Effector memory CD4-positive, alpha-beta T cell (primary cell): ENCODE results near the gene CLDN34.

Experiments
- DNase-seq, 3 donors: peaks; one replicate each; pipeline ENCODE4 v3.0.0-alpha.2; 2020
- H3K27ac ChIP-seq: 2 replicates; pipeline ENCODE4 v1.7.0; 2013; ENCODE audit warnings: mild to moderate bottlenecking, low read length, moderate library complexity; ENCODE audit not compliant: insufficient read depth, poor library complexity, severe bottlenecking
- H3K27me3 ChIP-seq: replicated peaks from 2 replicates; pipeline ENCODE4 v1.7.0; 2013; ENCODE audit warnings: mild to moderate bottlenecking, low read length; ENCODE audit not compliant: insufficient read depth, control insufficient read depth, poor library complexity, severe bottlenecking
- H3K36me3 ChIP-seq: 2 replicates; pipeline ENCODE4 v1.7.0; 2013; ENCODE audit warnings: mild to moderate bottlenecking, low read length, moderate library complexity; ENCODE audit not compliant: control insufficient read depth, insufficient read depth
- H3K4me1 ChIP-seq: 2 replicates; pipeline ENCODE4 v1.7.0; 2013; ENCODE audit warnings: low read length, mild to moderate bottlenecking; ENCODE audit not compliant: control insufficient read depth, insufficient read depth, poor library complexity, severe bottlenecking
- H3K4me3 ChIP-seq: 2 replicates; pipeline ENCODE4 v1.7.0; 2013; ENCODE audit warnings: low read length, low read depth, mild to moderate bottlenecking; ENCODE audit not compliant: insufficient read depth, poor library complexity, severe bottlenecking
- H3K9me3 ChIP-seq: 2 replicates; pipeline ENCODE4 v1.7.0; 2013; ENCODE audit warnings: mild to moderate bottlenecking, low read length, moderate library complexity; ENCODE audit not compliant: control insufficient read depth
- total RNA-seq, 3 donors: gene quantifications; one replicate each; lab custom pipeline; 2026; lab: John Stamatoyannopoulos, UW

CLDN34 gene
- 0 reads per million in 3 donors for total RNA-seq

- H3K27ac ChIP-seq, result no peak within 1 kb of the TSS
- H3K9me3 ChIP-seq, result no peaks in the 10 kb centered on the region
- H3K4me1 ChIP-seq, result no peaks in the 10 kb centered on the region
- DNase-seq, result no peak
- H3K4me3 ChIP-seq, result no peak within 1 kb of the TSS
- H3K36me3 ChIP-seq, result no peaks in the 10 kb centered on the region
- no peaks in the 10 kb centered on the region for H3K27me3 ChIP-seq
Measured at GRCh38 chrX:9966775-9967408, at the start of gene CLDN34. Gene CLDN34, plus strand, starts transcription at chrX:9967358. Its CDS starts 0 bp downstream, at chrX:9967358.

GRCh38 chrX:9917861-9918260, 49.3 kb upstream of the CLDN34 start:
- no peak for DNase-seq
- H3K36me3 ChIP-seq, result no peaks in the 10 kb centered on the region
- H3K27me3 ChIP-seq, result no peaks in the 10 kb centered on the region
- H3K9me3 ChIP-seq, result no peaks in the 10 kb centered on the region
- no peaks in the 10 kb centered on the region for H3K4me1 ChIP-seq
- no peak overlapping the region for H3K4me3 ChIP-seq
- no peak overlapping the region for H3K27ac ChIP-seq

- Histone ChIP-seq H3K4me1 (no peaks in the 10 kb centered on the region), H3K9me3 (no peaks in the 10 kb centered on the region), H3K36me3 (no peaks in the 10 kb centered on the region), H3K27ac (no peak overlapping the region), H3K4me3 (no peak overlapping the region), H3K27me3 (no peaks in the 10 kb centered on the region)
- no peak for DNase-seq
Measured at GRCh38 chrX:9919632-9920172, 47.5 kb upstream of the CLDN34 start.

GRCh38 chrX:9921407-9921806, 45.8 kb upstream of the CLDN34 start:
- no peaks in the 10 kb centered on the region for H3K36me3 ChIP-seq
- no peak for DNase-seq
- no peaks in the 10 kb centered on the region for H3K27me3 ChIP-seq
- H3K4me1 ChIP-seq, result no peaks in the 10 kb centered on the region
- no peak overlapping the region for H3K4me3 ChIP-seq
- H3K27ac ChIP-seq, result no peak overlapping the region
- H3K9me3 ChIP-seq, result no peaks in the 10 kb centered on the region

GRCh38 chrX:9923357-9923756, 43.8 kb upstream of the CLDN34 start:
- Histone ChIP-seq H3K27me3 (no peaks in the 10 kb centered on the region), H3K36me3 (no peaks in the 10 kb centered on the region), H3K27ac (no peak overlapping the region), H3K4me3 (no peak overlapping the region), H3K4me1 (no peaks in the 10 kb centered on the region), H3K9me3 (no peaks in the 10 kb centered on the region)
- no peak for DNase-seq

- no peaks in the 10 kb centered on the region for H3K27me3 ChIP-seq
- H3K9me3 ChIP-seq, result no peaks in the 10 kb centered on the region
Measured at GRCh38 chrX:9926002-9926401, 41.2 kb upstream of the CLDN34 start.

GRCh38 chrX:9927698-9928482, 39.3 kb upstream of the CLDN34 start:
- no peak for DNase-seq
- H3K4me1 ChIP-seq, result no peaks in the 10 kb centered on the region
- H3K27ac ChIP-seq, result no peak overlapping the region
- no peak overlapping the region for H3K4me3 ChIP-seq
- no peaks in the 10 kb centered on the region for H3K27me3 ChIP-seq
- no peaks in the 10 kb centered on the region for H3K36me3 ChIP-seq
- no peaks in the 10 kb centered on the region for H3K9me3 ChIP-seq

More at GRCh38 chrX:9926002-9926401, 41.2 kb upstream of the CLDN34 start:
- Histone ChIP-seq H3K4me3 (no peak overlapping the region), H3K27ac (no peak overlapping the region), H3K4me1 (no peaks in the 10 kb centered on the region), H3K36me3 (no peaks in the 10 kb centered on the region)
- no peak for DNase-seq

GRCh38 chrX:9935436-9935835, 31.7 kb upstream of the CLDN34 start:
- no peak for DNase-seq
- H3K27me3 ChIP-seq, result peaks cover 4% of the 10 kb centered on the region
- no peaks in the 10 kb centered on the region for H3K9me3 ChIP-seq
- H3K4me3 ChIP-seq, result no peak overlapping the region
- H3K4me1 ChIP-seq, result no peaks in the 10 kb centered on the region
- no peak overlapping the region for H3K27ac ChIP-seq
- H3K36me3 ChIP-seq, result no peaks in the 10 kb centered on the region

- H3K9me3 ChIP-seq, result no peaks in the 10 kb centered on the region
- no peaks in the 10 kb centered on the region for H3K36me3 ChIP-seq
- H3K4me3 ChIP-seq, result no peak overlapping the region
- H3K4me1 ChIP-seq, result no peaks in the 10 kb centered on the region
- no peak overlapping the region for H3K27ac ChIP-seq
- peaks cover 4% of the 10 kb centered on the region for H3K27me3 ChIP-seq
- DNase-seq, result no peak
Measured at GRCh38 chrX:9937761-9938160, 29.4 kb upstream of the CLDN34 start.

- Histone ChIP-seq H3K27me3 (peaks cover 4% of the 10 kb centered on the region), H3K4me3 (no peak overlapping the region), H3K4me1 (no peaks in the 10 kb centered on the region), H3K36me3 (no peaks in the 10 kb centered on the region), H3K9me3 (no peaks in the 10 kb centered on the region), H3K27ac (no peak overlapping the region)
- DNase-seq, result no peak
Measured at GRCh38 chrX:9938516-9938915, 28.6 kb upstream of the CLDN34 start.
